Esophagus mucosa (tissue), 1 donor: ENCODE results near the gene UBL7. TPM values are rescaled to one million over a fixed set of nuclear protein-coding genes. Genes with fewer than 3 reads are reported as not detected.

Source experiments
- ATAC-seq: fragments of 200-7000 bp; cut with Tn5 transposase; one replicate; pipeline ENCODE4 v1.9.1; 2020
- total RNA-seq: library from RNA; stranded (reverse); gene quantifications from one replicate; pipeline ENCODE4 v1.2.4, GENCODE V29; 2023
- donor health status: DM: yes; HTN: yes; CAD: no.

Gene UBL7
- total RNA-seq, 1 donor from 2014 or later = 28.2 TPM

DNA sequence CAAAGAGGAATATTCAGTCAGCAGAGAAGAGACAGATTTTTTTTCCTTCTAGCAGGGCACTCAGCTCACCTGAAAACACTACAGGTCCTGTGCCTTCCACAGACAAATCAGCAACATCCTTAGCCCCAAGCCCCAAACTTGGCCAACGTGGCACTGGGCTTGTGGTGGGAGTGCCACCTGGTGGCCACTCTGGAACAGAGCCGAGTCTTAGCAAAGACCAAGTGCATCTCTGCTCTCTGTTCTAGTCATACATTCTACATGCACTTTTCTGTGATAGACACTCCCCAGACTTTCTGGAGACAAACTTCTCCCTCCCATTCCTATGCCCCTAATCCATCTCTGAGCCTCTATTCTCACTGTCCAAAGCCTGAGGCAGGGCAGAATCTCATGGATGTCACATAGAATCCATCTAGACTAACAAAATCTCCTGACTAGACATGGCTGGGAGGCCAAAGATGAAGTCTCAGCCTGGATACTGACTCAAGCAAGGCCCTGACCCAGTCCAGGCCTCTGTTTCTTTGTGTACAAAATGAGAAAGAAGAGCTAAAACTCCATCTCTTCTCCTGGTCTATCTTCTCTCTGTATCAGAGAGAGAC is 22.1 kb downstream of the UBL7 start:
- peak; percentile 80 for ATAC-seq

GRCh38 chr15:74438206-74438605 is 22.8 kb downstream of the UBL7 start:
- ATAC-seq = no peak

- ATAC-seq = no peak
Observed at GRCh38 chr15:74434263-74435136, 26.5 kb downstream of the UBL7 start.

DNA sequence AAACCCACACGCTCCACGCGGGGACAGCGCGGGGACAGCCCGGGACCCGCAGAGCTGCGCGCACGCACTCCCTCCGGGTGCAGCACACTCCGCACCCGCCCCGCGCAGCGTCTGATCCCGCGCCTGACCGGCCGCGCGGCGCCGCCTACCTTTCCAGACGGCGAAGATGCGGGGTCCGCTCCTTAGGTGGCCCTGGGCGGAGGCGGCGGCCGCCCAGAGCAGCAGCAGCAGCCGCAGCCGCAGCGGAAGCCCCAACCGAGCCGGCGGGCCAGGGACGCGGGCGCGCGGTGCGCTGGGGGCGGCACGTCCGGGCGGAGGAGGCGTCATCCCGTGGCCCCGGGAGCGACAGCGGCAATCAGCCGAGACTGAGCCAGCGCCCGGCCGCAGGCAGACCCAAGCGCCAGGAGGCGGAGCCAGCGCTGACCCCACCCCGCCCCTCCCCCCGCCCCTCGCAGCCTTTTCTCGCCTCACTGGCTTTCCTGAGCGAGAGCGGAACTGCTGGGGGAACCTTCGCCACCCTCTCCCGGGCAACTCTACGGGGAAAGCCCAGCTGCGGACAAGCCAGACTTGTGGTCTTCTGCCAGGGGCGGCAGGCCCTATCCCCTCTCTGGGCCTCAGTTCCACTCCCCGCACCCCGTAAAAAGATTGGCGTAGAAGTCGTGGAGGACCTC is 27.2 kb downstream of the UBL7 start, which contains the start of gene SEMA7A:
SEMA7A (minus strand) TSS at position 367 of the 671 bp plus-strand sequence; CDS start at position 327, 40 bp downstream.
- peak; percentile 77 for ATAC-seq

GRCh38 chr15:74432968-74433591 is 27.9 kb downstream of the UBL7 start:
- no peak for ATAC-seq

DNA sequence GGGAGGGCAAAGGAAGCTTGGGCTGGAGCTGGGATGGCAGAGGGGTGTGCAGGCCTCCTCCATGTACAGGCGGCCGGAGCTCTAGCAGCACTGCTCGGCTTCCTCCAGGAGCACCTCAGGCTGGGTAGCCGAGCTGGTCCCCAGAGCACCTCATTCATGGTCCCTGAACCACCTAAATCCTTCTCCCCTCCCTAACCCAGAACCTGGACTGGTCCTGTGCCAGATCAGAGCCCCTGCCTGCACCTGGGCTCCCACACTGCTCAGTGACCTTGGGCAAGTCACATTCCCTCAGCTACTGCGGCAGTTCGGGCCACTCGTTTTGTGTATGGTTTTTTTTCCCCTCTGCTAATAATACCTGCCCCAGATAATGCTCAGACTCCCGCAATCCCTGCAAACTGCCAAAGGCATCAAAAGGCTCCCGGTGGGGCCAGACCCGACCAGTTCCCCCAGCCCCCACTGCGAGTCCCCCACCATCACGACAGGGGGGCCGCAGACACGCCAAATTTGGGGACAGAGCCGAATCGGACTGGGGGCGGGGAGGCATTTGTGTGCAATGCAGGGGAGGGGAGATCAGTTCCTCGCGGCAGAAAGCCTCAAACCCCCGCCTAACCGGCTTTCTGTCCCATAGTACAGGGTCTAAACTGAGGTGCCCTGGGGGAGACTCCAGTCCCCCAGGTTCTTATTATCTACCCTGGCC is 28.5 kb downstream of the UBL7 start:
- ATAC-seq = no peak

DNA sequence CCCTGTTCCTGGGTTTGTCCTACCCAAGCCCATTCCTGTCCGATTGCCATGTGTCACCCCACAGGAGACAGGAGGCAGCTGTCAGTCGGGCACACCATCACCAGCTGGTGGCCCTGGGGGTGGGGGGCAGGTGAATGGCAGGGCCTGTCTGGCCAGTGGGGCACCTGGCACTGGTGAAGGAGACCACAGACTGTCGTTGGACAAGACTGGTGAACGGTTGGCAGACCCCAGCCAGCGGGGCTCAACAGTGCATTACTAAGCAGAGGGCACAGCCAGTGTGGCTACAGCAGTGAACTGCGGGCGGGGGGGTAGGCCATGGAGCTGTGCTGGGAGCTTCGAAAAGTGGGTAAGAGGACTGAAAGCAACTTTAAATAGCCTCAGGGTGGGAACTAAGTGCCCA is 29.3 kb downstream of the UBL7 start:
- no peak for ATAC-seq

DNA sequence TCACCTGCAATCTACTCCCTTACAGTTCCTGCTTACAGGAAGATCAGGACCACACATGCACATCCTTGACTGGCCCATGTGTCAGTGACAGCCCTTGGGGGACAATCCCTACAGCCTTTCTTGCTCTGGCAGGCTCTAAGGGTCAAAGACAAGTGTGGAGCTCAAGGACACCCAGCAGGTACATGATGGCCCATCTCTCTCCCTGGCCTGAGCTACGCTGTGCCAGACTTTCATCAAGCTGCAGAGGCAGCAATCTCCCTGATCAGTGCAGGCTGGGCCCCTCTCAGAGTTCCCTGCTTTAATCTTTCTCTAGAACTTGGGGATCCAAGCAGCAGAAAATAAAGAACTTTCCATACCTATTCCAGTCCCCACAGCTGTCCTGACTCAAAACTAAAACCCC is 29.8 kb downstream of the UBL7 start:
- no peak for ATAC-seq

DNA sequence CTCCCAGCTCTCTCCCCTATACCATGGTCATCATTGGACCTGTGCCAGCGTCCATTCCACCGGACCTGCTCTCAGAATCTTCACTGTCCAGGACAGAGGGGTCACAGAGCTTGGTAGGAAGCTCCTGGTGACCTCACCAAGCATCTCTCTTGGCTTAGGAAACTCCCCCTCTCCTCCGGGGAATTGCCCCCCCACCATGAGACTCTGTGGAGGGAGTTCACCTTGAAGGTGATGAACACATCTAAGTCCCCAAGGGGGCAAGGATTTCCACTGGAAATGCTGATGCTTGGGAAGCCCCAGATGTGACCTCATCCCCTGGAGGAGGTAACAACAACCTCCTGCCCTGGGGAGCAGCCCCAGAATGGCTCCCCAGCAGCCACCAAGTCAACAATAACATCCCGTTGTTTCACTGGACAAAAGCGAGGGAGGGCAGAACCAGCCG is 30.4 kb downstream of the UBL7 start:
- no peak for ATAC-seq

- no peak for ATAC-seq
Observed at GRCh38 chr15:74429781-74430400, 31.1 kb downstream of the UBL7 start.

DNA sequence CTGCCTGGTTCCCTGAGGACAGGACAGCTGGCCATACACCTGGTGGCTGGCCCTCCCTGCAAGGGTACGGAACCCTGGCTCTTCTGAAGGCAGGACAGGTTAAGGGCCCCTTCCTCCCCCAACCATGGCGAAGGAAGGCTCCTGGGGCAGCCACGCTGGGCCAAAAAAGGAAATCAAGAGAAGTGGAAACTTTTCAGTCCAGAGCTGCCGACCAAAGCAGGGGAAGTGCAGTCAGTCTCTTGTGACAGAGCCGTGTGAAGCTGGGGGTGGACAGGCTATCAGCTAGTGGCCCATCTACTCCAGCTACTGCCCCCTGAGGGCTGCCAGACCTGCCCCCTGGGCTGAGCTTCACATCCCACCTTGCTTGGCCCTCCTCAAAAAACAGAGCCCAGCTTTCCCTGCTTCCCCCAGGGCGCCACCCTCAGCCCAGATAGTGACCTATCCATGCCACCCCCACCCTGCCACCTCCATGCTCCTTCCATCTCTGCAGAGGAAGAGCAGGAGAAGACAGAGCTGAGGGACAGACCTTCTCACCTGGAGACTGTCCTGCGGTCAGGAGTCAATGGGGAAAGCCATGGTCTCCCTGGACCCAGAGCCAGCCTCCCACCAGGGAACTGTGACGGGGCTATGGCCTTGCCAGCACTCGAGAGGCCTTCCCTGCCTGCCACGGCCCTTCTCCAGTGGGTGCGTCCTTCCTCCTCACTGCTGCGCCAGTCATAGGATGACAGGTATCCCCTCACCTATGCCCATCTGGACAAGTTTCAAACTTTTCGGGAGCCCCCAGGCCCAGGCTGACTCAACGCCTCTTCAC is 31.8 kb downstream of the UBL7 start:
- no peak for ATAC-seq

- no peak for ATAC-seq
Observed at GRCh38 chr15:74428442-74428787, 32.5 kb downstream of the UBL7 start.

DNA sequence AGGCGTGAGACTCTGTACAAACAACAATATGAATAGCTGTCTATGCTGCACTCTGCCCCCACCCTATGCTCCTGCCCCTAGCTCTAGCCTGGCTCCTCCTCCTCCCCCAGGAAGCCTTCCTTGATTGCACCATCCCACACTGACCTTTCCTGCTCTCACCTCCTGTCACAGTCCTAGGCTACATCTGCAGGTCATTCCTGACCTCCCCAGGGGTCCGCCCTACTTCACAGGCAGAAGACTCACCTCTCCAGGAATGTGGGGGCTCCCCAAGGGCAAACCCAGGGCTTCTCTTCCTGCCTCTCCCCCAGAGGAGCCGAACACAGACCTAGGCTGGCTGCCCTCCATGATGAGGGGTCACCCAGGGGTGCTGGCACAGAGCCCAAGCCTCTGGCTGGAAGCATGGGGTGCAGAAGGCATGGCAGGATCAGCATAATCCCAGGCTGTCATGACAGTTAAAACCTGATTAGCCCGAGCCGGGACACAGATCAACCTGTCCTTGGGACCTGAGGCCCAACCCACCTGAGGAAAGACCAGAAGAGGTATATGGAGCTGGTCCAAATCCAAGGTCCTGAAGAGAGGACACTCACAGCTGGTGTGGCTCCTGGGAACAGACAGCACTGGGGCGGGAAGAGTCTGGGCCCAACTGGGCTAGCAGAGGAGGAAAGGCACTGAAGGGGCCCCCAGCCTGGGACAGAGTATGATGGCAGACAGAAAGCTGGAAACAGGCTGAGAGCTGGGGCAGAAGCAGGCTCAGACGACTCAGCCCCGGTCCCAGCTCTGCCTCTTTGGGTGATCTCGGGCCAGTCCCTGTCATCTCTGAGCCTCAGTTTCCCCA is 33.1 kb downstream of the UBL7 start:
- no peak for ATAC-seq

GRCh38 chr15:74426404-74427281 is 34.3 kb downstream of the UBL7 start:
- ATAC-seq = no peak

GRCh38 chr15:74425630-74426029 is 35.3 kb downstream of the UBL7 start:
- ATAC-seq = no peak

GRCh38 chr15:74424901-74425528 is 35.9 kb downstream of the UBL7 start:
- no peak for ATAC-seq

GRCh38 chr15:74423431-74424257 is 37.3 kb downstream of the UBL7 start:
- no peak for ATAC-seq
